Liver (tissue), 3 donors: Measurements from ENCODE around the gene PKP4.

ENCODE experiments used
- GABPA ChIP-seq, 2 donors: IDR thresholded peaks in 1 of 2; conservative IDR thresholded peaks in 1 of 2; 2 replicates each; pipeline ENCODE4 v1.6.1; 2016; ENCODE audit warnings: antibody characterized with exemption in 2 of 2, mild to moderate bottlenecking in 1 of 2, moderate library complexity in 1 of 2
- RAD21 ChIP-seq, 2 donors: IDR thresholded peaks; 2 replicates each; pipeline ENCODE4 v1.6.1; 2016; ENCODE audit warnings: antibody characterized with exemption in 2 of 2, mild to moderate bottlenecking in 2 of 2
- SP1 ChIP-seq: IDR thresholded peaks from 2 replicates; pipeline ENCODE4 v1.6.1; 2018; ENCODE audit warnings: antibody characterized with exemption, mild to moderate bottlenecking
- YY1 ChIP-seq: IDR thresholded peaks from 2 replicates; pipeline ENCODE4 v1.6.1; 2016; ENCODE audit warnings: antibody characterized with exemption, mild to moderate bottlenecking
- TF ChIP-seq, protein P1 (sequence below): fragments of 150-350 bp; IDR thresholded peaks from 2 replicates; pipeline ENCODE4 v1.5.1; 2017; ENCODE audit warnings: improper control_type of control experiment, low read depth, low read length; ENCODE audit not compliant: missing input control
- TF ChIP-seq, protein P2 (sequence below): IDR thresholded peaks from 2 replicates; pipeline ENCODE4 v1.6.1; 2016; ENCODE audit warnings: antibody characterized with exemption
- TF ChIP-seq, protein P3 (sequence below): IDR thresholded peaks from 2 replicates; pipeline ENCODE4 v1.6.1; 2016; ENCODE audit warnings: antibody characterized with exemption
- TF ChIP-seq, protein P4 (sequence below): IDR thresholded peaks from 2 replicates; pipeline ENCODE4 v1.6.1; 2016; ENCODE audit warnings: antibody characterized with exemption
- donor health status: healthy.
- donor health status: healthy.

DNA sequence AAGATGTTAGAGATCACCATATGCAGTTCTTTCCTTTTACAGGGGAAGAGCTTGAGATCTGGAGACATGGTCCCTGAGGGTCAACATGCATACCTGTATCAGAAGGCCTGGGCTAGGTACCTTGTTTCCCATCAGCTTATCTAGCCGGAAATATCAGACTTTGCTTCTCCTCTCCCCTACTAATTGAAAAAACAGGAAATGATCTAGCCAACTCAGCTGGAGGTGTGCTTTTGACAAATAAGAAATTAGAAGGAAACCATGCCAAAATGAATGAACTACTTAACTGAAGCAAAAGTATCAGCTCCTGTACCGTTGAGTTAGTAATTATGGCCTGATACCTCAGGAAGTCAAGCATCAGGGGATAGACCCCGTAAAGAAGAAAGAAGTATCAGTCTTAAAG lies 20.4 kb downstream of the PKP4 start:
- TF ChIP-seq, protein P1, sequence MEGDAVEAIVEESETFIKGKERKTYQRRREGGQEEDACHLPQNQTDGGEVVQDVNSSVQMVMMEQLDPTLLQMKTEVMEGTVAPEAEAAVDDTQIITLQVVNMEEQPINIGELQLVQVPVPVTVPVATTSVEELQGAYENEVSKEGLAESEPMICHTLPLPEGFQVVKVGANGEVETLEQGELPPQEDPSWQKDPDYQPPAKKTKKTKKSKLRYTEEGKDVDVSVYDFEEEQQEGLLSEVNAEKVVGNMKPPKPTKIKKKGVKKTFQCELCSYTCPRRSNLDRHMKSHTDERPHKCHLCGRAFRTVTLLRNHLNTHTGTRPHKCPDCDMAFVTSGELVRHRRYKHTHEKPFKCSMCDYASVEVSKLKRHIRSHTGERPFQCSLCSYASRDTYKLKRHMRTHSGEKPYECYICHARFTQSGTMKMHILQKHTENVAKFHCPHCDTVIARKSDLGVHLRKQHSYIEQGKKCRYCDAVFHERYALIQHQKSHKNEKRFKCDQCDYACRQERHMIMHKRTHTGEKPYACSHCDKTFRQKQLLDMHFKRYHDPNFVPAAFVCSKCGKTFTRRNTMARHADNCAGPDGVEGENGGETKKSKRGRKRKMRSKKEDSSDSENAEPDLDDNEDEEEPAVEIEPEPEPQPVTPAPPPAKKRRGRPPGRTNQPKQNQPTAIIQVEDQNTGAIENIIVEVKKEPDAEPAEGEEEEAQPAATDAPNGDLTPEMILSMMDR: no peak
- TF ChIP-seq RAD21 (IDR thresholded peaks at IDR 0.05) (no peak), SP1 (no peak), YY1 (no peak), GABPA (IDR thresholded peaks at IDR 0.05 in 1 of 2, conservative IDR thresholded peaks at IDR 0.05 in 1 of 2) (no peak)
- TF ChIP-seq, protein P2, sequence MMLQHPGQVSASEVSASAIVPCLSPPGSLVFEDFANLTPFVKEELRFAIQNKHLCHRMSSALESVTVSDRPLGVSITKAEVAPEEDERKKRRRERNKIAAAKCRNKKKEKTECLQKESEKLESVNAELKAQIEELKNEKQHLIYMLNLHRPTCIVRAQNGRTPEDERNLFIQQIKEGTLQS: no peak
- TF ChIP-seq, protein P3, sequence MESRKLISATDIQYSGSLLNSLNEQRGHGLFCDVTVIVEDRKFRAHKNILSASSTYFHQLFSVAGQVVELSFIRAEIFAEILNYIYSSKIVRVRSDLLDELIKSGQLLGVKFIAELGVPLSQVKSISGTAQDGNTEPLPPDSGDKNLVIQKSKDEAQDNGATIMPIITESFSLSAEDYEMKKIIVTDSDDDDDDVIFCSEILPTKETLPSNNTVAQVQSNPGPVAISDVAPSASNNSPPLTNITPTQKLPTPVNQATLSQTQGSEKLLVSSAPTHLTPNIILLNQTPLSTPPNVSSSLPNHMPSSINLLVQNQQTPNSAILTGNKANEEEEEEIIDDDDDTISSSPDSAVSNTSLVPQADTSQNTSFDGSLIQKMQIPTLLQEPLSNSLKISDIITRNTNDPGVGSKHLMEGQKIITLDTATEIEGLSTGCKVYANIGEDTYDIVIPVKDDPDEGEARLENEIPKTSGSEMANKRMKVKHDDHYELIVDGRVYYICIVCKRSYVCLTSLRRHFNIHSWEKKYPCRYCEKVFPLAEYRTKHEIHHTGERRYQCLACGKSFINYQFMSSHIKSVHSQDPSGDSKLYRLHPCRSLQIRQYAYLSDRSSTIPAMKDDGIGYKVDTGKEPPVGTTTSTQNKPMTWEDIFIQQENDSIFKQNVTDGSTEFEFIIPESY: no peak
- TF ChIP-seq, protein P4, sequence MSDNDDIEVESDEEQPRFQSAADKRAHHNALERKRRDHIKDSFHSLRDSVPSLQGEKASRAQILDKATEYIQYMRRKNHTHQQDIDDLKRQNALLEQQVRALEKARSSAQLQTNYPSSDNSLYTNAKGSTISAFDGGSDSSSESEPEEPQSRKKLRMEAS: no peak
